NCI-H748 (cell line): ENCODE results near the gene SCN10A.
A peak's percentile ranks its signal among the peaks of the same experiment; 100 is the strongest.

Experiments used
- DNase-seq: peaks from one replicate; lab custom pipeline; 2025; ENCODE audit not compliant: unreplicated experiment; lab: John Stamatoyannopoulos, UW

SCN10A gene

GRCh38 chr3:38816026-38816425, at the start of gene SCN10A:
TSS of gene SCN10A (minus strand) at chr3:38816217. CDS start at chr3:38794010, 22,207 bp downstream.
- no peak for DNase-seq

GRCh38 chr3:38853011-38853410, 37.0 kb upstream of the SCN10A start:
- no peak for DNase-seq

- DNase-seq = peak; percentile 18
Observed at GRCh38 chr3:38843898-38844297, 27.9 kb upstream of the SCN10A start.

GRCh38 chr3:38842266-38842965, 26.4 kb upstream of the SCN10A start:
- DNase-seq = no peak

GRCh38 chr3:38840987-38841386, 25.0 kb upstream of the SCN10A start:
- DNase-seq = no peak

GRCh38 chr3:38837358-38837757, 21.3 kb upstream of the SCN10A start:
- DNase-seq = no peak

GRCh38 chr3:38836561-38836960, 20.5 kb upstream of the SCN10A start:
- DNase-seq = no peak

- DNase-seq = no peak
Observed at GRCh38 chr3:38835939-38836338, 19.9 kb upstream of the SCN10A start.

- DNase-seq = no peak
Observed at GRCh38 chr3:38834717-38835116, 18.7 kb upstream of the SCN10A start.

- DNase-seq = peak; percentile 44
Observed at GRCh38 chr3:38834110-38834509, 18.1 kb upstream of the SCN10A start.

GRCh38 chr3:38829404-38829803, 13.4 kb upstream of the SCN10A start:
- no peak for DNase-seq

- no peak for DNase-seq
Observed at GRCh38 chr3:38828681-38829080, 12.7 kb upstream of the SCN10A start.

GRCh38 chr3:38827791-38828190, 11.8 kb upstream of the SCN10A start:
- DNase-seq = no peak

- DNase-seq = no peak
Observed at GRCh38 chr3:38826001-38826400, 10.0 kb upstream of the SCN10A start.

GRCh38 chr3:38824349-38824748, 8.3 kb upstream of the SCN10A start:
- no peak for DNase-seq

GRCh38 chr3:38823722-38824121, 7.7 kb upstream of the SCN10A start:
- peak; percentile 22 for DNase-seq

- no peak for DNase-seq
Observed at GRCh38 chr3:38823186-38823585, 7.2 kb upstream of the SCN10A start.

GRCh38 chr3:38811822-38812221, 4.2 kb downstream of the SCN10A start:
- DNase-seq = no peak

GRCh38 chr3:38805765-38806386, 10.1 kb downstream of the SCN10A start:
- DNase-seq = no peak

- no peak for DNase-seq
Observed at GRCh38 chr3:38805004-38805403, 11.0 kb downstream of the SCN10A start.

GRCh38 chr3:38800511-38800910, 15.5 kb downstream of the SCN10A start:
- DNase-seq = no peak

- DNase-seq = no peak
Observed at GRCh38 chr3:38793721-38794120, 22.3 kb downstream of the SCN10A start.

GRCh38 chr3:38792983-38793382, 23.0 kb downstream of the SCN10A start:
- no peak for DNase-seq
